Measurements from ENCODE around the gene ANKAR. TPM values are rescaled to one million over a fixed set of nuclear protein-coding genes. Genes with fewer than 3 reads are reported as not detected.

ANKAR gene
- total and polyA plus RNA-seq, 9 of the 15 experiments (the other 6 are each of a cell fraction or from before 2014, with no cell fraction given) = 0.04 to 0.52 (median 0.39) TPM

DNA sequence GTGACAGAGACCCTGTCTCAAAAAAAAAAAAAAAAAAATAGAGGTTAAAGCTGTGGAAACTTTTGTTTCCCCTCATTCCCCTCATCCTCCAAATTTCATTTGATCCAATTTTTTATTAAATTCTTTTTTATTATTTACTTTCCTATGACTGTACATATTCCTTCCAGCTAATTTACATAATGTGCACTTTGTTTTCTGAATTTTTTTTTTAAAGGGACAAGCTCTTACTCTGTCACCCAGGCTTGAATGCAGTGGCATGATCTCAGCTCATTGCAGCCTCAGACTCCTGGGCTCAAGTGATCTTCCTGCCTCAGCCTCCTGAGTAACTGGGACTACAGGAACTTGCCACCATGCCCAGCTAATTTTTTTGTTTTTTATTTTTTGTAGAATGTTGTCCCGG is 10.3 kb downstream of the ANKAR start:
- H3K36me3 ChIP-seq (ENCODE audit: control insufficient read depth, insufficient read depth, low read length) = no peaks in the 10 kb centered on the region
- CTCF ChIA-PET (ENCODE audit: low intra/inter-chr PET ratio) = no interaction called here
- in situ Hi-C loops (cut with MboI) = no loop called here

More for the DNA sequence above, 10.3 kb downstream of the ANKAR start:
- Histone ChIP-seq H3K9ac (ENCODE audit: insufficient read depth in 1 of 2, low read depth in 2 of 2, low read length in 2 of 2) (no peak overlapping the region), H3K9me3 (replicated peaks; ENCODE audit: control insufficient read depth, insufficient read depth, low read depth, low read length) (no peaks in the 10 kb centered on the region), H3K4me2 (ENCODE audit: insufficient read depth, low read length) (no peak overlapping the region), H4K20me1 (replicated peaks; ENCODE audit: control insufficient read depth, insufficient read depth, low read length) (no peaks in the 10 kb centered on the region), H3K9me1 (ENCODE audit: control insufficient read depth, insufficient read depth, low read length) (no peaks in the 10 kb centered on the region), H3K4me1 (replicated peaks in 1 of 2; ENCODE audit: control insufficient read depth in 2 of 2, insufficient read depth in 2 of 2, low read length in 2 of 2) (peaks cover 4 to 9% of the 10 kb centered on the region in 2 experiments; a peak in 4 of 5 replicates), H3K27me3 (ENCODE audit: control insufficient read depth in 2 of 2, insufficient read depth in 2 of 2, low read length in 2 of 2) (no peaks in the 10 kb centered on the region), H3K4me3 (no peak overlapping the region), H3K27ac (ENCODE audit: extremely low read depth, low read depth, low read length) (no peak overlapping the region), H3K79me2 (ENCODE audit: control insufficient read depth, insufficient read depth, low read length) (no peaks in the 10 kb centered on the region), H2AFZ (ENCODE audit: low read depth, low read length) (no peak overlapping the region)
- DNase-seq (ENCODE audit: extremely low read depth in 1 of 4, low spot score in 3 of 4) (no peak), FAIRE-seq (no peak), ATAC-seq (no peak)
- POLR2A ChIA-PET = interaction anchor here (0.7 to 1.0 kb wide), 2 partner anchors 26 to 178 kb away, joined by 3 read pairs; no protein-coding TSS in a partner anchor
- 90% methylated on average over 1 of the region's 1 CpG for WGBS (ENCODE audit: insufficient coverage, low coverage, missing lambda C conversion rate)
- BruUV-seq (replicated peaks) = no TSS peak
- intact Hi-C loops (cut with micrococcal nuclease) = no loop called here
- TF ChIP-seq, protein P1, sequence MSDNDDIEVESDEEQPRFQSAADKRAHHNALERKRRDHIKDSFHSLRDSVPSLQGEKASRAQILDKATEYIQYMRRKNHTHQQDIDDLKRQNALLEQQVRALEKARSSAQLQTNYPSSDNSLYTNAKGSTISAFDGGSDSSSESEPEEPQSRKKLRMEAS (CRISPR knock-in tag; IDR thresholded peaks at IDR 0.05) = no peak
- no peak for TF ChIP-seq NCOA1 (IDR thresholded peaks at IDR 0.05; ENCODE audit: low read depth)
- TF ChIP-seq, protein P2, sequence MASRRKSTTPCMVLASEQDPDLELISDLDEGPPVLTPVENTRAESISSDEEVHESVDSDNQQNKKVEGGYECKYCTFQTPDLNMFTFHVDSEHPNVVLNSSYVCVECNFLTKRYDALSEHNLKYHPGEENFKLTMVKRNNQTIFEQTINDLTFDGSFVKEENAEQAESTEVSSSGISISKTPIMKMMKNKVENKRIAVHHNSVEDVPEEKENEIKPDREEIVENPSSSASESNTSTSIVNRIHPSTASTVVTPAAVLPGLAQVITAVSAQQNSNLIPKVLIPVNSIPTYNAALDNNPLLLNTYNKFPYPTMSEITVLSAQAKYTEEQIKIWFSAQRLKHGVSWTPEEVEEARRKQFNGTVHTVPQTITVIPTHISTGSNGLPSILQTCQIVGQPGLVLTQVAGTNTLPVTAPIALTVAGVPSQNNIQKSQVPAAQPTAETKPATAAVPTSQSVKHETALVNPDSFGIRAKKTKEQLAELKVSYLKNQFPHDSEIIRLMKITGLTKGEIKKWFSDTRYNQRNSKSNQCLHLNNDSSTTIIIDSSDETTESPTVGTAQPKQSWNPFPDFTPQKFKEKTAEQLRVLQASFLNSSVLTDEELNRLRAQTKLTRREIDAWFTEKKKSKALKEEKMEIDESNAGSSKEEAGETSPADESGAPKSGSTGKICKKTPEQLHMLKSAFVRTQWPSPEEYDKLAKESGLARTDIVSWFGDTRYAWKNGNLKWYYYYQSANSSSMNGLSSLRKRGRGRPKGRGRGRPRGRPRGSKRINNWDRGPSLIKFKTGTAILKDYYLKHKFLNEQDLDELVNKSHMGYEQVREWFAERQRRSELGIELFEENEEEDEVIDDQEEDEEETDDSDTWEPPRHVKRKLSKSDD (conservative IDR thresholded peaks at IDR 0.05; ENCODE audit: low read length) = no peak
- no peak for TF ChIP-seq STAT5A (IDR thresholded peaks at IDR 0.05; ENCODE audit: borderline replicate concordance, low read length)
- TF ChIP-seq DMBX1 (CRISPR knock-in tag; IDR thresholded peaks at IDR 0.05; ENCODE audit: borderline replicate concordance) = no peak
- no peak for TF ChIP-seq PRPF4 (IDR thresholded peaks at IDR 0.05; ENCODE audit: insufficient read depth, low read depth, low read length, poor library complexity, severe bottlenecking)
- no peak for TF ChIP-seq TCF7 (IDR thresholded peaks at IDR 0.05; ENCODE audit: borderline replicate concordance)
- TF ChIP-seq, protein P3, sequence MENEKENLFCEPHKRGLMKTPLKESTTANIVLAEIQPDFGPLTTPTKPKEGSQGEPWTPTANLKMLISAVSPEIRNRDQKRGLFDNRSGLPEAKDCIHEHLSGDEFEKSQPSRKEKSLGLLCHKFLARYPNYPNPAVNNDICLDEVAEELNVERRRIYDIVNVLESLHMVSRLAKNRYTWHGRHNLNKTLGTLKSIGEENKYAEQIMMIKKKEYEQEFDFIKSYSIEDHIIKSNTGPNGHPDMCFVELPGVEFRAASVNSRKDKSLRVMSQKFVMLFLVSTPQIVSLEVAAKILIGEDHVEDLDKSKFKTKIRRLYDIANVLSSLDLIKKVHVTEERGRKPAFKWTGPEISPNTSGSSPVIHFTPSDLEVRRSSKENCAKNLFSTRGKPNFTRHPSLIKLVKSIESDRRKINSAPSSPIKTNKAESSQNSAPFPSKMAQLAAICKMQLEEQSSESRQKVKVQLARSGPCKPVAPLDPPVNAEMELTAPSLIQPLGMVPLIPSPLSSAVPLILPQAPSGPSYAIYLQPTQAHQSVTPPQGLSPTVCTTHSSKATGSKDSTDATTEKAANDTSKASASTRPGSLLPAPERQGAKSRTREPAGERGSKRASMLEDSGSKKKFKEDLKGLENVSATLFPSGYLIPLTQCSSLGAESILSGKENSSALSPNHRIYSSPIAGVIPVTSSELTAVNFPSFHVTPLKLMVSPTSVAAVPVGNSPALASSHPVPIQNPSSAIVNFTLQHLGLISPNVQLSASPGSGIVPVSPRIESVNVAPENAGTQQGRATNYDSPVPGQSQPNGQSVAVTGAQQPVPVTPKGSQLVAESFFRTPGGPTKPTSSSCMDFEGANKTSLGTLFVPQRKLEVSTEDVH (IDR thresholded peaks at IDR 0.05; ENCODE audit: low read depth, partially characterized antibody) = no peak
- no peak for TF ChIP-seq ZZZ3 (IDR thresholded peaks at IDR 0.05)
- TF ChIP-seq DIDO1 (tag; IDR thresholded peaks at IDR 0.05; ENCODE audit: low read depth) = no peak
- no peak for TF ChIP-seq CEBPB (tag; IDR thresholded peaks at IDR 0.05)
- TF ChIP-seq HNRNPLL (IDR thresholded peaks at IDR 0.05; ENCODE audit: low read depth, low read length, poor library complexity, severe bottlenecking) = no peak
- no peak for TF ChIP-seq SIN3B (IDR thresholded peaks at IDR 0.05; ENCODE audit: low read depth)
- TF ChIP-seq NBN (IDR thresholded peaks at IDR 0.05; ENCODE audit: low read depth) = no peak
- TF ChIP-seq, protein P4, sequence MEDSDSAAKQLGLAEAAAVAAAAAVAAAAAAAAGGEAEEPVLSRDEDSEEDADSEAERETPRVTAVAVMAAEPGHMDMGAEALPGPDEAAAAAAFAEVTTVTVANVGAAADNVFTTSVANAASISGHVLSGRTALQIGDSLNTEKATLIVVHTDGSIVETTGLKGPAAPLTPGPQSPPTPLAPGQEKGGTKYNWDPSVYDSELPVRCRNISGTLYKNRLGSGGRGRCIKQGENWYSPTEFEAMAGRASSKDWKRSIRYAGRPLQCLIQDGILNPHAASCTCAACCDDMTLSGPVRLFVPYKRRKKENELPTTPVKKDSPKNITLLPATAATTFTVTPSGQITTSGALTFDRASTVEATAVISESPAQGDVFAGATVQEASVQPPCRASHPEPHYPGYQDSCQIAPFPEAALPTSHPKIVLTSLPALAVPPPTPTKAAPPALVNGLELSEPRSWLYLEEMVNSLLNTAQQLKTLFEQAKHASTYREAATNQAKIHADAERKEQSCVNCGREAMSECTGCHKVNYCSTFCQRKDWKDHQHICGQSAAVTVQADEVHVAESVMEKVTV (CRISPR knock-in tag; IDR thresholded peaks at IDR 0.05) = no peak
- no peak for TF ChIP-seq ZNF717 (CRISPR knock-in tag; IDR thresholded peaks at IDR 0.05)
- no peak for TF ChIP-seq NCOA4 (IDR thresholded peaks at IDR 0.05; ENCODE audit: partially characterized antibody)

Measured in K562 (cell line).